Mucosa of descending colon (tissue), 3 donors: ENCODE measurements around the gene SMURF1. TPM values are rescaled to one million over a fixed set of nuclear protein-coding genes. Genes with fewer than 3 reads are reported as not detected.
A peak's percentile ranks its signal among the peaks of the same experiment; 100 is the strongest.

Source experiments
- ATAC-seq: fragments of 200-7000 bp; cut with Tn5 transposase; one replicate; pipeline ENCODE4 v1.9.1; 2020; ENCODE audit warnings: mild to moderate bottlenecking, moderate library complexity
- DNase-seq, 3 donors: peaks; one replicate each; pipeline ENCODE4 v3.0.0-alpha.2; 2020
- H3K36me3 ChIP-seq: fragments of 200-600 bp; one replicate; pipeline ENCODE4 v1.8.0; 2021; ENCODE audit warnings: low read depth, mild to moderate bottlenecking
- H3K4me1 ChIP-seq: fragments of 200-600 bp; one replicate; pipeline ENCODE4 v1.8.0; 2021; ENCODE audit warnings: low read depth, mild to moderate bottlenecking
- H3K4me3 ChIP-seq: fragments of 200-600 bp; one replicate; pipeline ENCODE4 v1.8.0; 2021; ENCODE audit warnings: mild to moderate bottlenecking
- H3K9me3 ChIP-seq: fragments of 200-600 bp; one replicate; pipeline ENCODE4 v1.8.0; 2021; ENCODE audit warnings: mild to moderate bottlenecking
- intact Hi-C, 2 donors: fragments of 100-400 bp; cut with DNase I in 1 of 2; cut with micrococcal nuclease in 1 of 2; formaldehyde crosslinking; loops; one replicate each; pipeline versions ENCODE4 v1.11.0 to v1.11.1; 2022; cut with DNase I, micrococcal nuclease
- total RNA-seq, 3 donors: library from RNA; stranded (reverse); fragmentation: NEBNext Ultra II Directional in 2 of 3; extraction: Animal tissue kit (Norgen Biotek cat#: 25700) in 2 of 3; gene quantifications; one replicate each; pipeline versions ENCODE4 v1.2.1 to v1.2.4, GENCODE V29; 2021 to 2023
- TF ChIP-seq, protein P1 (sequence below): fragments of 200-600 bp; IDR thresholded peaks from one replicate; pipeline ENCODE4 v1.8.0; 2022; ENCODE audit warnings: antibody characterized with exemption, mild to moderate bottlenecking
- donor health status: DM: no; HTN: no; CAD: no; lungs with moderate emphysema.
- donor health status: DM: no; HTN: no; CAD: no.
- donor health status: DM: no; HTN: yes; CAD: no.

The SMURF1 gene
- total RNA-seq, 3 donors from 2014 or later: 28.4 to 36.0 (median 31.2) TPM

DNA sequence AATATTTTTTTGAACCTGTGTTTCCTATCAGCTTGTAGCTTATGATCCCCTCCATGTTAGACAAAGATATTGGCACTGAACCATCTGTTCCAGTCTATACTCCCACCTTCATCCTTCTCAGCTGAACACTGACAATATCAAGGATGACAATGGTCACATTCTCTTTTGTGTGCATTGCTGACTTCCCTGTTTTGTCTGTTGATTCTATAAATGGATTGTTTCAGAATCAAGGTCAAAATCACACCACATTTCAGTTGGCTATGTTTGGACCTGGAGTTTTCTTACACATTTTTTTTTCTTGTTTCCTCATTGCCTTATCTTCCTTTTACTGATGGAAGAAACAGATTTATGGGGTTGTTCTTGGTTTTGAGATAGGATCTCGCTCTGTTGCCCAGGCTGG, 11.3 kb upstream of the SMURF1 start:
- no peak for DNase-seq
- no peak overlapping the region for H3K4me3 ChIP-seq
- no peaks in the 10 kb centered on the region for H3K9me3 ChIP-seq
- peak; percentile 82 for ATAC-seq
- TF ChIP-seq, protein P1, sequence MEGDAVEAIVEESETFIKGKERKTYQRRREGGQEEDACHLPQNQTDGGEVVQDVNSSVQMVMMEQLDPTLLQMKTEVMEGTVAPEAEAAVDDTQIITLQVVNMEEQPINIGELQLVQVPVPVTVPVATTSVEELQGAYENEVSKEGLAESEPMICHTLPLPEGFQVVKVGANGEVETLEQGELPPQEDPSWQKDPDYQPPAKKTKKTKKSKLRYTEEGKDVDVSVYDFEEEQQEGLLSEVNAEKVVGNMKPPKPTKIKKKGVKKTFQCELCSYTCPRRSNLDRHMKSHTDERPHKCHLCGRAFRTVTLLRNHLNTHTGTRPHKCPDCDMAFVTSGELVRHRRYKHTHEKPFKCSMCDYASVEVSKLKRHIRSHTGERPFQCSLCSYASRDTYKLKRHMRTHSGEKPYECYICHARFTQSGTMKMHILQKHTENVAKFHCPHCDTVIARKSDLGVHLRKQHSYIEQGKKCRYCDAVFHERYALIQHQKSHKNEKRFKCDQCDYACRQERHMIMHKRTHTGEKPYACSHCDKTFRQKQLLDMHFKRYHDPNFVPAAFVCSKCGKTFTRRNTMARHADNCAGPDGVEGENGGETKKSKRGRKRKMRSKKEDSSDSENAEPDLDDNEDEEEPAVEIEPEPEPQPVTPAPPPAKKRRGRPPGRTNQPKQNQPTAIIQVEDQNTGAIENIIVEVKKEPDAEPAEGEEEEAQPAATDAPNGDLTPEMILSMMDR: no peak
- H3K36me3 ChIP-seq: no peaks in the 10 kb centered on the region
- intact Hi-C loops: no loop called here
- H3K4me1 ChIP-seq: no peaks in the 10 kb centered on the region

DNA sequence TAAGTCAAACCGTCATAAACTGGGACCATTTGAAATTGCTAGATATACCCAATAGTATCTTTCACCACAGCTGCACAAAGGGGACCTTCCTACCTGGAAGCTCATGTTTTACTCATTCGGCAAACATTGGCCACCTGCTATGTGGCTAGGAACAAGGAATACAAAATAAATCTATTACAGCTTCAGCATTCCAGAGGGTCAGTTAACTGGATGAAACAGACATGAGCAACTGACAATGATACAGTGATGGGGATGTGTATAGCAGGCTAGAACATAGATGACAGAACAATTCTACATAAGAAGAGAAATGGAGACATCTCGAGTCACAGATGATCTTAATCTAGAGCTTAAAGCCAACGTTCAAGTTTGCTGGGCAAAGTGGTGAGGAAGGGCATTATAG, 3.1 kb upstream of the SMURF1 start:
- no peak overlapping the region for H3K4me3 ChIP-seq
- intact Hi-C loops: loop anchor here in 1 of 2 donors (10.0 kb wide), 1 partner anchor 102 kb away; no protein-coding TSS in a partner anchor
- H3K36me3 ChIP-seq: no peaks in the 10 kb centered on the region
- TF ChIP-seq, protein P1: no peak
- no peaks in the 10 kb centered on the region for H3K9me3 ChIP-seq
- ATAC-seq (no peak), DNase-seq (no peak)
- peaks cover 2% of the 10 kb centered on the region for H3K4me1 ChIP-seq

DNA sequence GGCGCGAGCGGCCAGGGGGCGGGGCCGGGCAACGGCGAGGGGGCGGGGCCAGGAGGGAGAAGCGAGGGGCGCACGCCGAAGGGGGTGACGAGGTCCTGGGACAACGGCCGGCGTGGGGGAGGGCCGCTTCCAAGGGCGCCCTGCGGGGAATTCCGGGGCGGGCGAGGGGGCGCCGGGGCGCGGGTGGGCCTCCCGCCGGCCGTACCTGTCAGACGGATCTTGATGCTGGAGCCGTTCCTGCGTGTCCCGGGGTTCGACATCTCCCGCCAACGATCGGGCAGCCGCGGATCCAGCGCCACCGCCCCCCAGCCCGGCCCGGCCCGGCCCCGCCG, 421 bp downstream of the SMURF1 start:
- peak overlapping the region; percentile 97 for H3K4me3 ChIP-seq
- intact Hi-C loops: loop anchor here in 1 of 2 donors (10.0 kb wide), 1 partner anchor 99 kb away; no protein-coding TSS in a partner anchor
- H3K4me1 ChIP-seq: peaks cover 2% of the 10 kb centered on the region
- TF ChIP-seq, protein P1: no peak
- H3K9me3 ChIP-seq: no peaks in the 10 kb centered on the region
- DNase-seq (no peak), ATAC-seq (peak; percentile 4)
- no peaks in the 10 kb centered on the region for H3K36me3 ChIP-seq

- ATAC-seq (peak; percentile 87), DNase-seq (peak; percentile 94 to 98 (median 97))
- H3K9me3 ChIP-seq: no peaks in the 10 kb centered on the region
- H3K4me3 ChIP-seq: peak overlapping the region; percentile 97
- H3K4me1 ChIP-seq: peaks cover 2% of the 10 kb centered on the region
- TF ChIP-seq, protein P1: no peak
- no peaks in the 10 kb centered on the region for H3K36me3 ChIP-seq
- intact Hi-C loops: loop anchor here in 1 of 2 donors (10.0 kb wide), 1 partner anchor 98 kb away; no protein-coding TSS in a partner anchor
Measured at GRCh38 chr7:99142727-99143520, 984 bp downstream of the SMURF1 start.

DNA sequence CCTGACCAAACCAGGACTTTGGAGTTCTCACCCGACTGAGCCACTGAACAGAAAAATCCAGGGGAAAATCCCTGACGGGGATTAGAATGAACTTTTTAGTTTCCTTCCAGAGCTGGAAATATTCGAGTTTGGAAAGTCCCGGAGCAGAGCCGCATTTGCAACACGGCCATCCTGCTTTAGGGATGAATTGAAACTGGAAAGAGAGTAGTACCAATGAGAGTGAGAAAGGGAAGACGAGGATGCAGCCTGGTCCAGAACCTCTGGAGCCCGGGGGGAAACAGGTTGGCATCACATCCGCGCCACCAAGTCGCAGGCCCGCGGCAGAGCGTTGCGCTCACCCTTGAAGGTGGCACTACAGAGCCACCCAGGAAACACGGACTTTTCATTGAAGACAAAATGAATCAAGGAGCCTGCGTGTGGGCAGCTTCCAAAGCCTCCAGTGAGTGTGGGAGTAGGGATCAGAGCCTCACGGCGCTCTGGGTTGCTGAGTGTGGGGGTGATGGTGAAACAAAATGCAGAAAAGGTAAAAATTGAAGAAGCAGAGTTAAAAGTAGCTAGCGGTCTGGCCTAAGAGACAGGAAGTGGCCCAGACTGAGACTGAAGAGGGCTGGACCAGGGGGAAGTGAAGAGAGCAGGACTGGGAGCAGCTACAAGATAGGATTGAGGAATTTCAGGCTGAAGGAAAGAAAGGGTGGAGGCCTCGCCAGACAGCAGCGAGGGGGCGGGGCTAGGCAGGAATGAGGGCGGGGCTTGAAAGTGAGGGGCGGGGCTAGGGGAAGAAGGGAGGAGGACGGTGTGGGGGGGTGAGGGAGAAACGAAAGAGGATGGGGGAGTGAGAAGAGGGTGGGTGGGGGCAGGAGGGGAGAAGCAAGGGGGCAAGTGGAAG, 1.8 kb downstream of the SMURF1 start:
- Histone ChIP-seq H3K36me3 (no peaks in the 10 kb centered on the region), H3K4me3 (no peak overlapping the region), H3K4me1 (peaks cover 2% of the 10 kb centered on the region), H3K9me3 (no peaks in the 10 kb centered on the region)
- TF ChIP-seq, protein P1: no peak
- intact Hi-C loops: loop anchor here in 1 of 2 donors (10.0 kb wide), 1 partner anchor 97 kb away; no protein-coding TSS in a partner anchor
- peak; percentile 62 for ATAC-seq
- peak; percentile 75 to 78 (median 77) for DNase-seq
